Body of pancreas (tissue), 4 donors: Measurements from ENCODE around the gene CDK14. TPM values are rescaled to one million over a fixed set of nuclear protein-coding genes. Genes with fewer than 3 reads are reported as not detected.

ENCODE experiments used
- ATAC-seq: fragments of 150-250 bp; one replicate; pipeline ENCODE4 v1.9.1; 2016
- DNase-seq, 4 donors: peaks; one replicate each; pipeline ENCODE4 v3.0.0-alpha.2; 2019
- H3K27ac ChIP-seq, 4 donors: fragments of 200-600 bp; sonication (generic); 1 replicate in 3 of 4; 2 replicates in 1 of 4; pipeline versions ENCODE4 v1.5.1 to v1.6.1; 2016 to 2019; ENCODE audit warnings: mild to moderate bottlenecking in 1 of 4, mixed read lengths in 1 of 4, moderate library complexity in 1 of 4
- H3K27me3 ChIP-seq, 2 donors: fragments of 200-600 bp; sonication (generic); one replicate each; pipeline ENCODE4 v1.6.0; 2016; ENCODE audit warnings: mild to moderate bottlenecking in 1 of 2
- H3K36me3 ChIP-seq, 2 donors: fragments of 200-600 bp; sonication (generic); replicated peaks in 1 of 2; 2 replicates each; pipeline ENCODE4 v1.5.1; 2016; ENCODE audit warnings: low read depth in 2 of 2; ENCODE audit not compliant: insufficient read depth in 1 of 2
- H3K4me1 ChIP-seq: fragments of 200-600 bp; sonication (generic); one replicate; pipeline ENCODE4 v1.6.0; 2016
- H3K4me3 ChIP-seq, 2 donors: fragments of 200-600 bp; sonication (generic); 1 replicate in 1 of 2; 2 replicates in 1 of 2; pipeline ENCODE4 v1.5.1; 2016 to 2019
- H3K9me3 ChIP-seq, 3 donors: fragments of 200-600 bp; sonication (generic); 1 replicate in 2 of 3; 2 replicates in 1 of 3; pipeline ENCODE4 v1.5.1; 2016
- POLR2A ChIP-seq, 3 donors: fragments of 450-650 bp; IDR thresholded peaks; one replicate each; pipeline ENCODE4 v1.6.1; 2016; ENCODE audit warnings: antibody characterized with exemption in 3 of 3, mild to moderate bottlenecking in 2 of 3
- WGBS, 2 donors: methylation state at CpG; one replicate each; pipeline ENCODE4 v1.1.5; 2017; 5-methylcytosine and 5-hydroxymethylcytosine counted together
- intact Hi-C: fragments of 100-400 bp; cut with DNase I; formaldehyde crosslinking; loops from one replicate; pipeline ENCODE4 v1.15.1; 2023
- total RNA-seq, 2 donors: library from RNA; depleted of rRNA; stranded (reverse); fragments of >200 nt; gene quantifications; one replicate each; pipeline ENCODE4 v1.1.0, GENCODE V29; 2016
- TF ChIP-seq, protein P1 (sequence below), 7 experiments: fragments of 450-650 bp in 4 of 7; fragments of 200-600 bp in 3 of 7; sonication (generic) in 3 of 7; IDR thresholded peaks; one replicate each; pipeline ENCODE4 v1.5.1; 2016 to 2019; ENCODE audit warnings: antibody characterized with exemption in 7 of 7

The CDK14 gene
- total RNA-seq, 2 donors from 2014 or later: 21.8 to 35.6 TPM

- H3K9me3 ChIP-seq: no peaks in the 10 kb centered on the region
- intact Hi-C loops: no loop called here
- DNase-seq (peak in 1 of 4 donors; percentile 34), ATAC-seq (no peak)
- WGBS, 2 donors: 68 to 74% methylated on average over 4 of the region's 4 CpGs
- H3K27ac ChIP-seq: no peak overlapping the region
- TF ChIP-seq, protein P1, sequence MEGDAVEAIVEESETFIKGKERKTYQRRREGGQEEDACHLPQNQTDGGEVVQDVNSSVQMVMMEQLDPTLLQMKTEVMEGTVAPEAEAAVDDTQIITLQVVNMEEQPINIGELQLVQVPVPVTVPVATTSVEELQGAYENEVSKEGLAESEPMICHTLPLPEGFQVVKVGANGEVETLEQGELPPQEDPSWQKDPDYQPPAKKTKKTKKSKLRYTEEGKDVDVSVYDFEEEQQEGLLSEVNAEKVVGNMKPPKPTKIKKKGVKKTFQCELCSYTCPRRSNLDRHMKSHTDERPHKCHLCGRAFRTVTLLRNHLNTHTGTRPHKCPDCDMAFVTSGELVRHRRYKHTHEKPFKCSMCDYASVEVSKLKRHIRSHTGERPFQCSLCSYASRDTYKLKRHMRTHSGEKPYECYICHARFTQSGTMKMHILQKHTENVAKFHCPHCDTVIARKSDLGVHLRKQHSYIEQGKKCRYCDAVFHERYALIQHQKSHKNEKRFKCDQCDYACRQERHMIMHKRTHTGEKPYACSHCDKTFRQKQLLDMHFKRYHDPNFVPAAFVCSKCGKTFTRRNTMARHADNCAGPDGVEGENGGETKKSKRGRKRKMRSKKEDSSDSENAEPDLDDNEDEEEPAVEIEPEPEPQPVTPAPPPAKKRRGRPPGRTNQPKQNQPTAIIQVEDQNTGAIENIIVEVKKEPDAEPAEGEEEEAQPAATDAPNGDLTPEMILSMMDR (IDR thresholded peaks at IDR 0.05): no peak
- no peak for TF ChIP-seq POLR2A (IDR thresholded peaks at IDR 0.05)
- H3K4me3 ChIP-seq: no peak overlapping the region
- H3K27me3 ChIP-seq: no peaks in the 10 kb centered on the region
- peaks cover 12% of the 10 kb centered on the region for H3K4me1 ChIP-seq
- H3K36me3 ChIP-seq: no peaks in the 10 kb centered on the region
Measured at GRCh38 chr7:90666186-90666585, 70.1 kb downstream of the CDK14 start.

GRCh38 chr7:90668992-90669391 is 72.9 kb downstream of the CDK14 start:
- intact Hi-C loops: no loop called here
- no peak for ATAC-seq
- Histone ChIP-seq H3K4me1 (no peaks in the 10 kb centered on the region), H3K4me3 (no peak overlapping the region), H3K27ac (no peak overlapping the region), H3K27me3 (no peaks in the 10 kb centered on the region), H3K9me3 (no peaks in the 10 kb centered on the region), H3K36me3 (no peaks in the 10 kb centered on the region)
- DNase-seq: no peak
- 28 to 67% methylated on average over 2 of the region's 2 CpGs for WGBS, 2 donors
- TF ChIP-seq, protein P1 (IDR thresholded peaks at IDR 0.05): no peak
- TF ChIP-seq POLR2A (IDR thresholded peaks at IDR 0.05): no peak

- intact Hi-C loops: no loop called here
- Histone ChIP-seq H3K27me3 (no peaks in the 10 kb centered on the region), H3K27ac (no peak overlapping the region), H3K36me3 (no peaks in the 10 kb centered on the region), H3K4me3 (no peak overlapping the region), H3K9me3 (no peaks in the 10 kb centered on the region), H3K4me1 (no peaks in the 10 kb centered on the region)
- DNase-seq: no peak
- ATAC-seq: no peak
- WGBS, 2 donors: 76 to 89% methylated on average over 1 of the region's 1 CpG
- TF ChIP-seq, protein P1 (IDR thresholded peaks at IDR 0.05): no peak
- TF ChIP-seq POLR2A (IDR thresholded peaks at IDR 0.05): no peak
Measured at GRCh38 chr7:90669492-90669891, 73.4 kb downstream of the CDK14 start.

DNA sequence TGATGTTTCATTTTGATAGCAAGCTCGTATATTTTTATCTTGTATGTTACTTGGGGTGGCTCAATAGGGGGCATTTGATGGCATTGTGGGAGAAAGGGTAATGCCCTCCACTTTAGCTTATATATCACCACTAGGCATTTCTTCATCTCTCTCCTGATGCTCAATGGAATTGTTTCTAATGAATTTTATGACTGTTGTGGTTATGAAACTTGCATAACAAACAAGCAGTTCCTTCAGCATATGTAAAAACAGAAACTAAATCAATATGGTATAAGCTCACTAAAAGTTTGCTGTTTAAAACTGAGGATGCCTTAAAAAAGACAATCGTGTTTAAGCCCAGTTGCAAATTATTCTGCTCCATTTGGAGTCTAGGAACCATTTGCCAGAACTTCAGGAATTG is 75.5 kb downstream of the CDK14 start:
- no peaks in the 10 kb centered on the region for H3K4me1 ChIP-seq
- no peak for TF ChIP-seq POLR2A (IDR thresholded peaks at IDR 0.05)
- TF ChIP-seq, protein P1 (IDR thresholded peaks at IDR 0.05): no peak
- 65 to 76% methylated on average over 2 of the region's 2 CpGs for WGBS, 2 donors
- DNase-seq (no peak), ATAC-seq (no peak)
- no peaks in the 10 kb centered on the region for H3K9me3 ChIP-seq
- no peak overlapping the region for H3K27ac ChIP-seq
- H3K36me3 ChIP-seq: no peaks in the 10 kb centered on the region
- intact Hi-C loops: no loop called here
- no peaks in the 10 kb centered on the region for H3K27me3 ChIP-seq
- H3K4me3 ChIP-seq: no peak overlapping the region

DNA sequence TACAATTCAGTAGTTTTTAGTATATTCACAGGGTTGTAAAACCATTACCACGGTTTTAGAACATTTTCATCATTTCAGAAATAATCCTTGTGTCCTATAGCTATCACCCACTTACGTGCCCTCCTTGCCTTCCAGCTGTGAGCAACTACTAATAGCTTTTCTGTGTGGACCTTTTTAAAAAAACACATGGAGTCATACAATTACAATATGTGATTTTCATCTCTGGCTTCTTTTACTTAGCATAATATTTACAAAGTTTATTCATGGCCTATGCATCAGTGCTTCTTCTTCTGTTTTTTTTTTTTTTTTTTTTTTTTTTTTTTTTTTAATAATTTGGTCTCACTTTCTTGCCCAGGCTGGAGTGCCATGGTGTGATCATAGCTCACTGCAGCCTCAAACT is 76.1 kb downstream of the CDK14 start:
- H3K9me3 ChIP-seq: no peaks in the 10 kb centered on the region
- intact Hi-C loops: no loop called here
- H3K4me1 ChIP-seq: no peaks in the 10 kb centered on the region
- no peaks in the 10 kb centered on the region for H3K36me3 ChIP-seq
- H3K27ac ChIP-seq: no peak overlapping the region
- H3K4me3 ChIP-seq: no peak overlapping the region
- H3K27me3 ChIP-seq: no peaks in the 10 kb centered on the region
- WGBS, 2 donors: 88 to 89% methylated on average over 2 of the region's 2 CpGs
- ATAC-seq: no peak
- TF ChIP-seq, protein P1 (IDR thresholded peaks at IDR 0.05): no peak
- TF ChIP-seq POLR2A (IDR thresholded peaks at IDR 0.05): no peak
- no peak for DNase-seq
